ENCODE results near the gene NTM.

The NTM gene

GRCh38 chr11:131855320-131855719 lies 484.9 kb downstream of the NTM start:
- no peak for TF ChIP-seq CTCF (conservative IDR thresholded peaks at IDR 0.05; ENCODE audit: low read length)
- DNase-seq (ENCODE audit: low read depth): no peak
- no peak overlapping the region for H3K4me3 ChIP-seq (ENCODE audit: low read length)

GRCh38 chr11:131857246-131857645 lies 486.8 kb downstream of the NTM start:
- no peak for TF ChIP-seq CTCF (conservative IDR thresholded peaks at IDR 0.05; ENCODE audit: low read length)
- no peak overlapping the region for H3K4me3 ChIP-seq (ENCODE audit: low read length)
- no peak for DNase-seq (ENCODE audit: low read depth)

GRCh38 chr11:131858505-131858904 lies 488.1 kb downstream of the NTM start:
- no peak for DNase-seq (ENCODE audit: low read depth)
- no peak for TF ChIP-seq CTCF (conservative IDR thresholded peaks at IDR 0.05; ENCODE audit: low read length)
- H3K4me3 ChIP-seq (ENCODE audit: low read length): no peak overlapping the region

- DNase-seq (ENCODE audit: low read depth): peak; percentile 50
- H3K4me3 ChIP-seq (ENCODE audit: low read length): no peak overlapping the region
- TF ChIP-seq CTCF (conservative IDR thresholded peaks at IDR 0.05; ENCODE audit: low read length): no peak
These were observed 489.3 kb downstream of the NTM start for GRCh38 chr11:131859538-131860210.

- DNase-seq (ENCODE audit: low read depth): no peak
- no peak overlapping the region for H3K4me3 ChIP-seq (ENCODE audit: low read length)
- no peak for TF ChIP-seq CTCF (conservative IDR thresholded peaks at IDR 0.05; ENCODE audit: low read length)
These were observed 493.8 kb downstream of the NTM start for GRCh38 chr11:131864228-131864627.

GRCh38 chr11:131865860-131866259 lies 495.4 kb downstream of the NTM start:
- no peak for TF ChIP-seq CTCF (conservative IDR thresholded peaks at IDR 0.05; ENCODE audit: low read length)
- DNase-seq (ENCODE audit: low read depth): no peak
- no peak overlapping the region for H3K4me3 ChIP-seq (ENCODE audit: low read length)

GRCh38 chr11:131866535-131867400 lies 496.4 kb downstream of the NTM start:
- no peak overlapping the region for H3K4me3 ChIP-seq (ENCODE audit: low read length)
- no peak; the same call in 1 of the 2 replicates for TF ChIP-seq CTCF (conservative IDR thresholded peaks at IDR 0.05; ENCODE audit: low read length)
- no peak for DNase-seq (ENCODE audit: low read depth)
